ENCODE measurements around the gene CTH.
A peak's percentile ranks its signal among the peaks of the same experiment; 100 is the strongest.

DNA sequence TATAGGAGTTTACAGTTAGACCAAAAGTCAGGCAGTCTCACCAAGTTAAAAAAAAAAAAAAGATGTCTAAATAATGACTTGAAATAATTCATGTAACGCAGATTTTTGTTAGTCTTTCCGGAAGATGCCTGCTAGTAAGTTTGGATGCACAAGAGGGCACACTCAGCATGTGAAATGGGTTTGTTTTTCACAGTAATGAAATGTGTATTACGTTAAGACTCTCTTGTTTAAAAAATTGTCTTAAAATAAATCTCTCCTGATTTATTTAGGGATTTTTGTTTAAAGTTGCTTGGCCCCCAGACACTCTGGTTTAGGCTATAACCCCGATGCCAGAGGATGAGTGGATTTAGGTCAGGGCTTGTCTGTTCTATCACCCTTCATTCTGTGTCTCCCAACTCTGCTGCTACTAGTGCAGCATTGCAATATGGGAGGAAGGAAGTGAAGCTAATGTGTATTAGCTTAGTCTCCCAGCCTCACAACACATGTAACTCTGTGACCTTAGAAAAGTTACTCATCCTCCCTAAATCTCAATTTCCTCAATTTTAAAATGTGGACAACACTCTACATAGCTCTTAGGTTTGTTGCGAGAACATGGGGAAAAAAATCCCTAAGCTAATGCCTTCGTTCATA lies 25.7 kb downstream of the CTH start:
- TF ChIP-seq, protein P1, sequence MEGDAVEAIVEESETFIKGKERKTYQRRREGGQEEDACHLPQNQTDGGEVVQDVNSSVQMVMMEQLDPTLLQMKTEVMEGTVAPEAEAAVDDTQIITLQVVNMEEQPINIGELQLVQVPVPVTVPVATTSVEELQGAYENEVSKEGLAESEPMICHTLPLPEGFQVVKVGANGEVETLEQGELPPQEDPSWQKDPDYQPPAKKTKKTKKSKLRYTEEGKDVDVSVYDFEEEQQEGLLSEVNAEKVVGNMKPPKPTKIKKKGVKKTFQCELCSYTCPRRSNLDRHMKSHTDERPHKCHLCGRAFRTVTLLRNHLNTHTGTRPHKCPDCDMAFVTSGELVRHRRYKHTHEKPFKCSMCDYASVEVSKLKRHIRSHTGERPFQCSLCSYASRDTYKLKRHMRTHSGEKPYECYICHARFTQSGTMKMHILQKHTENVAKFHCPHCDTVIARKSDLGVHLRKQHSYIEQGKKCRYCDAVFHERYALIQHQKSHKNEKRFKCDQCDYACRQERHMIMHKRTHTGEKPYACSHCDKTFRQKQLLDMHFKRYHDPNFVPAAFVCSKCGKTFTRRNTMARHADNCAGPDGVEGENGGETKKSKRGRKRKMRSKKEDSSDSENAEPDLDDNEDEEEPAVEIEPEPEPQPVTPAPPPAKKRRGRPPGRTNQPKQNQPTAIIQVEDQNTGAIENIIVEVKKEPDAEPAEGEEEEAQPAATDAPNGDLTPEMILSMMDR (conservative IDR thresholded peaks at IDR 0.05; ENCODE audit: low read depth, low read length): peak; percentile 66
- TF ChIP-seq EZH2 (IDR thresholded peaks at IDR 0.05; ENCODE audit: borderline replicate concordance, low read depth, low read length, poor library complexity, severe bottlenecking): no peak
